OCI-M2 (cell line): ENCODE measurements around the gene MYL12A.
"Not testable (repeated sequence)": the region's sequence is repeated elsewhere in the genome, so short reads cannot be mapped to it uniquely, and the experiment has no call there.

ENCODE experiments used
- DNase-seq: peaks from one replicate; lab custom pipeline; 2025; ENCODE audit not compliant: unreplicated experiment; lab: John Stamatoyannopoulos, UW

Gene MYL12A

GRCh38 chr18:3247240-3248061 is at the start of gene MYL12A:
MYL12A (plus strand) TSS chr18:3247801; CDS start chr18:3253248, 5,447 bp downstream.
- DNase-seq: peak; percentile 97

GRCh38 chr18:3198260-3198860 is 49.2 kb upstream of the MYL12A start:
- not testable (repeated sequence) for DNase-seq

- DNase-seq: no peak
These were observed 47.5 kb upstream of the MYL12A start for GRCh38 chr18:3199942-3200645.

- no peak for DNase-seq
These were observed 42.4 kb upstream of the MYL12A start for GRCh38 chr18:3205239-3205638.

- no peak for DNase-seq
These were observed 40.0 kb upstream of the MYL12A start for GRCh38 chr18:3207565-3207964.

- DNase-seq: no peak
These were observed 37.6 kb upstream of the MYL12A start for GRCh38 chr18:3209859-3210569.

- no peak for DNase-seq
These were observed 36.2 kb upstream of the MYL12A start for GRCh38 chr18:3211236-3211992.

- DNase-seq: no peak
These were observed 34.9 kb upstream of the MYL12A start for GRCh38 chr18:3212657-3213056.

- no peak for DNase-seq
These were observed 34.1 kb upstream of the MYL12A start for GRCh38 chr18:3213300-3214059.

GRCh38 chr18:3214855-3215637 is 32.6 kb upstream of the MYL12A start:
- DNase-seq: no peak

GRCh38 chr18:3216987-3217386 is 30.6 kb upstream of the MYL12A start:
- no peak for DNase-seq

- DNase-seq: no peak
These were observed 29.5 kb upstream of the MYL12A start for GRCh38 chr18:3217948-3218647.

GRCh38 chr18:3218819-3219218 is 28.8 kb upstream of the MYL12A start:
- DNase-seq: no peak

GRCh38 chr18:3219241-3219630 is 28.4 kb upstream of the MYL12A start:
- no peak for DNase-seq

- no peak for DNase-seq
These were observed 27.8 kb upstream of the MYL12A start, which contains the start of gene MYOM1 for GRCh38 chr18:3219631-3220335. MYOM1 (minus strand) TSS chr18:3219968; CDS start chr18:3215223, 4,745 bp downstream.

- DNase-seq: not testable (repeated sequence)
These were observed 26.7 kb upstream of the MYL12A start for GRCh38 chr18:3220868-3221267.

GRCh38 chr18:3221496-3221895 is 26.1 kb upstream of the MYL12A start:
- DNase-seq: no peak

- DNase-seq: no peak
These were observed 24.2 kb upstream of the MYL12A start for GRCh38 chr18:3223356-3223755.
